ENCODE measurements around the gene DNAH12.
A peak's percentile ranks its signal among the peaks of the same experiment; 100 is the strongest.
"Not testable (repeated sequence)": the region's sequence is repeated elsewhere in the genome, so short reads cannot be mapped to it uniquely, and the experiment has no call there.

DNAH12 gene

GRCh38 chr3:57326498-57326897, 217.6 kb downstream of the DNAH12 start:
- not testable (repeated sequence) for H3K36me3 ChIP-seq (ENCODE audit: control insufficient read depth, insufficient read depth, low read length); H3K27ac ChIP-seq (ENCODE audit: low read depth, low read length, severe bottlenecking); H3K4me3 ChIP-seq (ENCODE audit: extremely low read depth, insufficient read depth, low read length, poor library complexity, severe bottlenecking); H3K9me3 ChIP-seq (ENCODE audit: control insufficient read depth, low read length); H3K4me1 ChIP-seq (ENCODE audit: control insufficient read depth, insufficient read depth, low read length, poor library complexity, severe bottlenecking)
- WGBS, 2 experiments (ENCODE audit: insufficient coverage in 2 of 2), result no CpG with 5 or more reads among the region's 1 CpG

- no peak overlapping the region for H3K27ac ChIP-seq (ENCODE audit: low read depth, low read length, severe bottlenecking)
- H3K4me3 ChIP-seq (ENCODE audit: extremely low read depth, insufficient read depth, low read length, poor library complexity, severe bottlenecking), result no peak overlapping the region
- H3K9me3 ChIP-seq (ENCODE audit: control insufficient read depth, low read length), result peaks cover 7% of the 10 kb centered on the region
- H3K4me1 ChIP-seq (ENCODE audit: control insufficient read depth, insufficient read depth, low read length, poor library complexity, severe bottlenecking), result no peaks in the 10 kb centered on the region
- WGBS, 2 experiments (ENCODE audit: insufficient coverage in 2 of 2), result no CpG with 5 or more reads among the region's 3 CpGs
- H3K36me3 ChIP-seq (ENCODE audit: control insufficient read depth, insufficient read depth, low read length), result no peaks in the 10 kb centered on the region
Observed at GRCh38 chr3:57314204-57314603, 229.9 kb downstream of the DNAH12 start.

GRCh38 chr3:57309769-57310360, 234.3 kb downstream of the DNAH12 start:
- no peak overlapping the region for H3K4me3 ChIP-seq (ENCODE audit: extremely low read depth, insufficient read depth, low read length, poor library complexity, severe bottlenecking)
- no peak overlapping the region for H3K27ac ChIP-seq (ENCODE audit: low read depth, low read length, severe bottlenecking)
- WGBS, 2 experiments (ENCODE audit: insufficient coverage in 2 of 2), result 88 to 100% methylated on average over 1 of the region's 3 CpGs
- H3K36me3 ChIP-seq (ENCODE audit: control insufficient read depth, insufficient read depth, low read length), result no peaks in the 10 kb centered on the region
- no peaks in the 10 kb centered on the region for H3K9me3 ChIP-seq (ENCODE audit: control insufficient read depth, low read length)
- no peaks in the 10 kb centered on the region for H3K4me1 ChIP-seq (ENCODE audit: control insufficient read depth, insufficient read depth, low read length, poor library complexity, severe bottlenecking)

GRCh38 chr3:57303520-57303919, 240.6 kb downstream of the DNAH12 start:
- not testable (repeated sequence) for H3K4me1 ChIP-seq (ENCODE audit: control insufficient read depth, insufficient read depth, low read length, poor library complexity, severe bottlenecking); H3K27ac ChIP-seq (ENCODE audit: low read depth, low read length, severe bottlenecking); H3K4me3 ChIP-seq (ENCODE audit: extremely low read depth, insufficient read depth, low read length, poor library complexity, severe bottlenecking); H3K36me3 ChIP-seq (ENCODE audit: control insufficient read depth, insufficient read depth, low read length); H3K9me3 ChIP-seq (ENCODE audit: control insufficient read depth, low read length)
- 94 to 100% methylated on average over 4 to 6 of the region's 7 CpGs for WGBS, 2 experiments (ENCODE audit: insufficient coverage in 2 of 2)

GRCh38 chr3:57298041-57298440, 246.1 kb downstream of the DNAH12 start:
- H3K4me3 ChIP-seq (ENCODE audit: extremely low read depth, insufficient read depth, low read length, poor library complexity, severe bottlenecking), result no peak overlapping the region
- no peaks in the 10 kb centered on the region for H3K9me3 ChIP-seq (ENCODE audit: control insufficient read depth, low read length)
- no peak overlapping the region for H3K27ac ChIP-seq (ENCODE audit: low read depth, low read length, severe bottlenecking)
- no peaks in the 10 kb centered on the region for H3K4me1 ChIP-seq (ENCODE audit: control insufficient read depth, insufficient read depth, low read length, poor library complexity, severe bottlenecking)
- WGBS, 2 experiments (ENCODE audit: insufficient coverage in 2 of 2), result 100% methylated on average over 1 of the region's 1 CpG; no CpG with 5 or more reads in 1 of the 2 experiments
- H3K36me3 ChIP-seq (ENCODE audit: control insufficient read depth, insufficient read depth, low read length), result no peaks in the 10 kb centered on the region

GRCh38 chr3:57292897-57293526, 251.1 kb downstream of the DNAH12 start:
- H3K36me3 ChIP-seq (ENCODE audit: control insufficient read depth, insufficient read depth, low read length), result no peaks in the 10 kb centered on the region
- 94 to 100% methylated on average over 2 to 3 of the region's 4 CpGs for WGBS, 2 experiments (ENCODE audit: insufficient coverage in 2 of 2)
- no peak overlapping the region for H3K4me3 ChIP-seq (ENCODE audit: extremely low read depth, insufficient read depth, low read length, poor library complexity, severe bottlenecking)
- no peaks in the 10 kb centered on the region for H3K4me1 ChIP-seq (ENCODE audit: control insufficient read depth, insufficient read depth, low read length, poor library complexity, severe bottlenecking)
- H3K9me3 ChIP-seq (ENCODE audit: control insufficient read depth, low read length), result no peaks in the 10 kb centered on the region
- no peak overlapping the region for H3K27ac ChIP-seq (ENCODE audit: low read depth, low read length, severe bottlenecking)

GRCh38 chr3:57292159-57292896, 251.8 kb downstream of the DNAH12 start, which contains the start of gene ASB14:
TSS of gene ASB14 (minus strand) at chr3:57292685. CDS start at chr3:57292033, 652 bp downstream.
- no peak within 1 kb of the TSS for H3K27ac ChIP-seq (ENCODE audit: low read depth, low read length, severe bottlenecking)
- 88 to 100% methylated on average over 1 of the region's 1 CpG for WGBS, 2 experiments (ENCODE audit: insufficient coverage in 2 of 2)
- no peak within 1 kb of the TSS for H3K4me3 ChIP-seq (ENCODE audit: extremely low read depth, insufficient read depth, low read length, poor library complexity, severe bottlenecking)
- H3K36me3 ChIP-seq (ENCODE audit: control insufficient read depth, insufficient read depth, low read length), result no peaks in the 10 kb centered on the region
- no peaks in the 10 kb centered on the region for H3K9me3 ChIP-seq (ENCODE audit: control insufficient read depth, low read length)
- H3K4me1 ChIP-seq (ENCODE audit: control insufficient read depth, insufficient read depth, low read length, poor library complexity, severe bottlenecking), result no peaks in the 10 kb centered on the region

- 88 to 92% methylated on average over 4 to 8 of the region's 9 CpGs for WGBS, 2 experiments (ENCODE audit: insufficient coverage in 2 of 2)
- Histone ChIP-seq H3K27ac (ENCODE audit: low read depth, low read length, severe bottlenecking) (no peak overlapping the region), H3K4me3 (ENCODE audit: extremely low read depth, insufficient read depth, low read length, poor library complexity, severe bottlenecking) (no peak overlapping the region), H3K36me3 (ENCODE audit: control insufficient read depth, insufficient read depth, low read length) (no peaks in the 10 kb centered on the region), H3K4me1 (ENCODE audit: control insufficient read depth, insufficient read depth, low read length, poor library complexity, severe bottlenecking) (no peaks in the 10 kb centered on the region), H3K9me3 (ENCODE audit: control insufficient read depth, low read length) (peaks cover 5% of the 10 kb centered on the region)
Observed at GRCh38 chr3:57288403-57288802, 255.7 kb downstream of the DNAH12 start.

GRCh38 chr3:57287205-57287604, 256.9 kb downstream of the DNAH12 start:
- Histone ChIP-seq H3K4me3 (ENCODE audit: extremely low read depth, insufficient read depth, low read length, poor library complexity, severe bottlenecking) (no peak overlapping the region), H3K4me1 (ENCODE audit: control insufficient read depth, insufficient read depth, low read length, poor library complexity, severe bottlenecking) (peaks cover 5% of the 10 kb centered on the region), H3K9me3 (ENCODE audit: control insufficient read depth, low read length) (peaks cover 5% of the 10 kb centered on the region), H3K27ac (ENCODE audit: low read depth, low read length, severe bottlenecking) (no peak overlapping the region), H3K36me3 (ENCODE audit: control insufficient read depth, insufficient read depth, low read length) (no peaks in the 10 kb centered on the region)
- WGBS, 2 experiments (ENCODE audit: insufficient coverage in 2 of 2), result 100% methylated on average over 1 of the region's 2 CpGs; no CpG with 5 or more reads in 1 of the 2 experiments

GRCh38 chr3:57283334-57283733, 260.8 kb downstream of the DNAH12 start:
- Histone ChIP-seq H3K4me3 (ENCODE audit: extremely low read depth, insufficient read depth, low read length, poor library complexity, severe bottlenecking) (no peak overlapping the region), H3K4me1 (ENCODE audit: control insufficient read depth, insufficient read depth, low read length, poor library complexity, severe bottlenecking) (peaks cover 13% of the 10 kb centered on the region), H3K9me3 (ENCODE audit: control insufficient read depth, low read length) (peaks cover 10% of the 10 kb centered on the region), H3K27ac (ENCODE audit: low read depth, low read length, severe bottlenecking) (no peak overlapping the region), H3K36me3 (ENCODE audit: control insufficient read depth, insufficient read depth, low read length) (peaks cover 3% of the 10 kb centered on the region)
- 94 to 100% methylated on average over 4 to 5 of the region's 6 CpGs for WGBS, 2 experiments (ENCODE audit: insufficient coverage in 2 of 2)

- Histone ChIP-seq H3K4me1 (ENCODE audit: control insufficient read depth, insufficient read depth, low read length, poor library complexity, severe bottlenecking) (peaks cover 13% of the 10 kb centered on the region), H3K4me3 (ENCODE audit: extremely low read depth, insufficient read depth, low read length, poor library complexity, severe bottlenecking) (no peak overlapping the region), H3K36me3 (ENCODE audit: control insufficient read depth, insufficient read depth, low read length) (peaks cover 3% of the 10 kb centered on the region), H3K27ac (ENCODE audit: low read depth, low read length, severe bottlenecking) (peak overlapping the region; percentile 17), H3K9me3 (ENCODE audit: control insufficient read depth, low read length) (peaks cover 9% of the 10 kb centered on the region)
- no CpG with 5 or more reads among the region's 1 CpG for WGBS, 2 experiments (ENCODE audit: insufficient coverage in 2 of 2)
Observed at GRCh38 chr3:57281715-57282114, 262.4 kb downstream of the DNAH12 start.

Data from mesodermal cell (in vitro differentiated cells).